ENCODE results near the gene HIGD2B.
"Not testable (repeated sequence)": the region's sequence is repeated elsewhere in the genome, so short reads cannot be mapped to it uniquely, and the experiment has no call there.

The HIGD2B gene, protein sequence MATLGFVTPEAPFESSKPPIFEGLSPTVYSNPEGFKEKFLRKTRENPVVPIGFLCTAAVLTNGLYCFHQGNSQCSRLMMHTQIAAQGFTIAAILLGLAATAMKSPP

GRCh38 chr15:72685925-72686794 lies at the start of gene HIGD2B, which contains the start of gene BBS4:
HIGD2B (minus strand) TSS chr15:72686182; CDS start chr15:72676374, 9,808 bp downstream.
BBS4 (plus strand) TSS chr15:72686207; CDS start chr15:72686228, 21 bp downstream.
- peak; percentile 57 for DNase-seq (ENCODE audit: low read depth)

DNA sequence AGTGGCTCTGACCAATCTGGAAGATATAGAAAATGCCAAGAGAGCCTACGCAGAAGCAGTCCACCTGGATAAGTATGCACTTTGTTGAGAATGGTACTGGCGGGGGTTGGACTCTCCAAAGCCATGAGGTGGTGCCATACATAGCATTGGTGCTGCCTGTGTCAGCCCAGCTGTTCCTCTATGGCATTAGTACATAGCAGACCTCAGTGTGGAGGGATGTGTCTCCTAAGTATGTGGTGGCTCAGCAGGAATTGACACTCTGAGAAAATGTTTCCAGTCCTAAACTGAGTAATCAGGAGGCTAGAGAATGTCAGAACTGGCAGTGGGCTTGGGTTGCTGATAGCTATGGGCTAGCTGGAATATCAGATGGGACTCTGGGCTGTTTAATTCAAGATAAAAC lies 49.1 kb upstream of the HIGD2B start:
- no peak for DNase-seq (ENCODE audit: low read depth)

GRCh38 chr15:72733941-72734738 lies 48.2 kb upstream of the HIGD2B start:
- DNase-seq (ENCODE audit: low read depth) = no peak

DNA sequence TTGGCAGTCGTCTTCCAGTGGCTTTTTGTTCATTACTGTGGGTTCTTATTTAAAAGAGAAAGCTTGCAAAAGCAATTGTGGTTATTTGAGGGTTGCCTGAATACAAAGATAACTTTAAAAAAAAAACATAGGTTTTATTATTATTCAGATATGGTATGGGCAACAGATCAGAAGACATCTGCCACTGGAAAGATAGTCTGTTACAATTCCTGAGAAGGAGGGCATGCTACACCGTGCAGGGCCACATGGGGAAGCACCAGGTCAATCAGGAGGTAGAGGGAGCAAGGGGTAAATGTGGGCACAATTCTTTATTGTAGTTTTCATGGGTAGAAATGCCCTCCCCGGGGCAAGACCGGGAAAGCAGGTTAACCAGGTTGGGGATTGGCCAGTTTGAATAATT lies 46.5 kb upstream of the HIGD2B start:
- DNase-seq (ENCODE audit: low read depth) = no peak

- DNase-seq (ENCODE audit: low read depth) = no peak
Observed at GRCh38 chr15:72732086-72732485, 46.1 kb upstream of the HIGD2B start.

GRCh38 chr15:72728821-72729220 lies 42.8 kb upstream of the HIGD2B start:
- DNase-seq (ENCODE audit: low read depth) = no peak

DNA sequence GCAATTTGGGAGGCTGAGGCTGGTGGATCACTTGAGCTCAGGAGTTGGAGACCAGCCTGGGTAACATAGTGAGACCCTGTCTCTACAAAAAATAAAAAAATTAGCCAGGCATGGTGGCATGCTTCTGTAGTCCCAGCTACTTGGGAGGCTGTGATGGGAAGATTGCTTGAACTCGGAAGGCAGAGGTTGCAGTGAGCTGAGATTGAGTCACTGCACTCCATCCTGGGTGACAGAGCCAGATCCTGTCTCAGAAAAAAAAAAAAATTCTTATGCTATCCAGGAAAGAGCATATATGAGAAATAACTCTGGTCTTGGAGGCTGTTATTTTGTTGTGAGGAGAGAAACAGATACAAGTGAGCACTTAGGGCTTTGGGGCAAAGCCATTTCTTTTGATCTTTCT lies 42.3 kb upstream of the HIGD2B start:
- not testable (repeated sequence) for DNase-seq (ENCODE audit: low read depth)

GRCh38 chr15:72727154-72727553 lies 41.2 kb upstream of the HIGD2B start:
- DNase-seq (ENCODE audit: low read depth) = no peak

DNA sequence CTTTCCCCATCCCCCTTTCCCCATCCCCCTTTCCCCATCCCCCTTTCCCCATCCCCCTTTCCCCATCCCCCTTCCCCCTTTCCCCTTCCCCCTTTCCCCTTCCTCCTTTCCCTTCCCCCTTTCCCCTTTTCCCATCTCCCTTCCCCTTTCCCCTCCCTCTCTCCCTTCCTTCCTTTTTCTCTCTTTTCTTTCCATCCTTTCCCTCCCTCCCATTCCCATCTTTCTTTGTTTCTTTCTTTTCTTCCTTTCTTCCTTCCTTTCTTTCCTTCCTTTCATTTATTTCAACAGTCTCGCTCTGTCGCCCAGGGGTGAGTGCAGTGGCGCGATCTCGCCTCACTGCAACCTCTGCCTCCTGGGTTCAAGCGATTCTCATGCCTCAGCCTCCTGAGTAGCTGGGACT lies 39.9 kb upstream of the HIGD2B start:
- DNase-seq (ENCODE audit: low read depth) = not testable (repeated sequence)

GRCh38 chr15:72725446-72725845 lies 39.5 kb upstream of the HIGD2B start:
- no peak for DNase-seq (ENCODE audit: low read depth)

DNA sequence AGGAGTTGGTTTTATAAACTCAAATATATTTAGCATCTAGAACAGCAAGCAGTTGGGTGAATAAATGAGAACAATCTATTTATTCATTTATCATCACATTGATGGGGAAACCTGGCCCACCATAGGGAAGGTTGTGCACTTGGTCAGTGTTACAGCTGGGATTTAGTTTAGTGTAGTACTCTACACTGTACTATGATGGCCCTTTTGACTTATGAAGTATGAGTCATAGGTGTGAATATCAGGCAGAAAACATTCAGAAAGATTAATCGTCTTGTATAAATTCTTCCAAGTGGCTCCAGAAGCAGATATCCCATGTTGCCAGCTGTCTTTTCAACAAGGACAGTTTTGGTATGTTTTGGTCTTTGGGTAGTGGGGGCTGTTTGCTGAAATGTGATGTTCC lies 38.0 kb upstream of the HIGD2B start:
- no peak for DNase-seq (ENCODE audit: low read depth)

- DNase-seq (ENCODE audit: low read depth) = no peak
Observed at GRCh38 chr15:72722071-72722696, 36.2 kb upstream of the HIGD2B start.

DNA sequence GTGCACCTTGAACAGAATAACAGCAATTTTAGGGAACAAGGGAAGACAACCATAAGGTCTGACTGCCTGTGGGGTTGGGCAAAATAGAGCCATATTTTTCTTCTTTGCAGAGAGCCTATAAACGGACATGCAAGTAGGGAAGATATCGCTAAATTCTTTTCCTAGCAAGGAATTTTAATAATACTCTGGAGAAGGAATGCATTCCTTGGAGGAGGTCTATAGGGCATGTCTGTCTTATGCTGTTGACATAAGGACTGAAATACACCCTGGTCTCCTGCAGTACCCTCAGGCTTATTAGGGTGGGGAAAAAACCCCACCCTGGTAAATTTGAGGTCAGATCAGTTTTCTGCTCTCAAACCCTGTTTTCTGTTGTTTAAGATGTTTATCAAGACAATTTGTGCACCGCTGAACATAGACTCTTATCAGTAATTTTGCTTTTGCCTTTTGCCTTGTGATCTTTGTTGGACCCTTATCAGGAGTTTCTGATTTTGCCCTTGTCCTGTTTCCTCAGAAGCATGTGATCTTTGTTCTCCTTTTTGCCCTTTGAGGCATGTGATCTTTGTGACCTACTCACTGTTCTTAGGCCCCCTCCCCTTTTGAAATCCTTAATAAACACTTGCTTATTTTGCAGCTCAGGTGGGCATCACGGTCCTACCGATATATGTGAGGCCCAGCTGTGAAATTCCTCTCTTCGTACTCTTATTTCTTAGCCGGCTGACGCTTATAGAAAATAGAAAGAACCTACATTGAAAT lies 22.7 kb upstream of the HIGD2B start:
- DNase-seq (ENCODE audit: low read depth) = not testable (repeated sequence)

DNA sequence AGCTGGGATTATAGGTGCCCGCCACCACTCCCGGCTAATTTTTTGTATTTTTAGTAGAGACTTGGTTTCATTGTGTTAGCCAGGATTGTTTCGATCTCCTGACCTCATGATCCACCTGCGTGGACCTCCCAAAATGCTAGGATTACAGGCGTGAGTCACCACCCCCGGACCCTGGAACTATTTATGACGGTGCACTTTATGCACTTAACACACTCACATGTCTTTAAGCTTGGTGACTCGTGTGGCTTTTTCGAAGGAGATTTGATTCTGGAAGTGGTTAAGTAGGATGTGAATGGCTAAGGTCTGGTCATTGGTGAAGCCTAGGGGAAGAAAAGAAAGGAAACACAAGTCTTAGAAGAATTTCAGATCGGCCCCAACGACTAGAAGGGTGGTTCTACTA lies 20.3 kb upstream of the HIGD2B start:
- no peak for DNase-seq (ENCODE audit: low read depth)

GRCh38 chr15:72700076-72700475 lies 14.1 kb upstream of the HIGD2B start:
- DNase-seq (ENCODE audit: low read depth) = no peak

- DNase-seq (ENCODE audit: low read depth) = no peak
Observed at GRCh38 chr15:72698938-72699337, 13.0 kb upstream of the HIGD2B start.

DNA sequence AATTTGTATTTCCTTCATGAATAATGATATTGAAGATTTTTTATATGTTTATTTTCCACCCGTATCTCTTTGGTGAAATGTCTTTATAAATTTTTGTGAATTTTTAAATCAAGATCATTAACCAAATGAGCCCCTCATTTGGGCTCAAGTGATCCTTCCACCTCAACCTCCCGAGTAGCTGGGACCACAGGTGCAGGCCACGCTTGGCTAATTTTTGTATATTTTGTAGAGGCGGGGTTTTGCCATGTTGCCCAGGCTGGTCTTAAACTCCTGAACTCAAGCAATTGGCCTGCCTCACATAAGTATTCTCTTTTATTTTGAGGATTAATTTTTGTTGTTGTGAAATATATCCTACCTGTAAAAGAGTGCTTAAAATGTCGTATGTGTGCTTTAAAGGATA lies 5.0 kb upstream of the HIGD2B start:
- no peak for DNase-seq (ENCODE audit: low read depth)

DNA sequence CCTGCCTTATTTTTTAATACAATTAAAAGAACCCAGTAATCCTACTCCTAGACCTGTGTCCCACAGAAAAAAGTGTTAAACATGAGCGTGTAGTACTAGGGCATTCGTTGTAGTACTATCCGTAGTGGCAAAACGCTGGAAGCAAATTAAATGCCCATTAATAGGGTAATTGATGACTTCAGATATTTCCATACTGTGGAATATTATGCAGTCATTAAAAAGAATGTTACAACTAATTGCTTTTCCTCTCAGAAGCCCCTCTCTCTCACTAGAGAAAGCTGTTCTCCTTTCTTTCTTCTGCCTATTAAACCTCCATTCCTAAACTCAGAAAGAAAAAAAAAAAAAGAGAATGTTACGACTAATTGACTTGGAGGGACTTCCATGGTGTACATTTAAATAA lies 2.7 kb upstream of the HIGD2B start:
- DNase-seq (ENCODE audit: low read depth) = no peak

GRCh38 chr15:72685301-72685924 lies 569 bp downstream of the HIGD2B start:
- no peak for DNase-seq (ENCODE audit: low read depth)

- DNase-seq (ENCODE audit: low read depth) = no peak
Observed at GRCh38 chr15:72682772-72683171, 3.2 kb downstream of the HIGD2B start.

- DNase-seq (ENCODE audit: low read depth) = no peak
Observed at GRCh38 chr15:72680931-72681330, 5.1 kb downstream of the HIGD2B start.

Measured in GM04503 (cell line).